DMS153 treated with DMSO at 0.1 percent for 48 hours (cell line): Measurements from ENCODE around the gene KIF3A.

ENCODE experiments used
- DNase-seq: peaks from one replicate; lab custom pipeline; 2025; ENCODE audit not compliant: unreplicated experiment; lab: John Stamatoyannopoulos, UW

KIF3A gene

GRCh38 chr5:132771503-132771998 lies 34.2 kb upstream of the KIF3A start:
- no peak for DNase-seq

- no peak for DNase-seq
These were observed 33.3 kb upstream of the KIF3A start for GRCh38 chr5:132770476-132771159.

- no peak for DNase-seq
These were observed 31.1 kb upstream of the KIF3A start for GRCh38 chr5:132768485-132768868.

- DNase-seq: no peak
These were observed 29.8 kb upstream of the KIF3A start for GRCh38 chr5:132767150-132767549.

GRCh38 chr5:132766806-132767055 lies 29.4 kb upstream of the KIF3A start:
- no peak for DNase-seq

GRCh38 chr5:132766020-132766805 lies 28.9 kb upstream of the KIF3A start:
- no peak for DNase-seq

GRCh38 chr5:132765311-132766019 lies 28.1 kb upstream of the KIF3A start:
- no peak for DNase-seq

- DNase-seq: no peak
These were observed 27.4 kb upstream of the KIF3A start for GRCh38 chr5:132764671-132765238.

GRCh38 chr5:132764051-132764450 lies 26.7 kb upstream of the KIF3A start:
- DNase-seq: no peak

GRCh38 chr5:132763181-132764036 lies 26.1 kb upstream of the KIF3A start:
- no peak for DNase-seq

GRCh38 chr5:132762246-132763000 lies 25.1 kb upstream of the KIF3A start:
- no peak for DNase-seq

- DNase-seq: no peak
These were observed 24.2 kb upstream of the KIF3A start for GRCh38 chr5:132761321-132762240.

GRCh38 chr5:132760601-132761317 lies 23.4 kb upstream of the KIF3A start:
- DNase-seq: no peak

GRCh38 chr5:132760049-132760420 lies 22.7 kb upstream of the KIF3A start:
- no peak for DNase-seq

- no peak for DNase-seq
These were observed 22.0 kb upstream of the KIF3A start for GRCh38 chr5:132759114-132760048.

GRCh38 chr5:132758451-132758850 lies 21.1 kb upstream of the KIF3A start:
- no peak for DNase-seq

- no peak for DNase-seq
These were observed 19.2 kb upstream of the KIF3A start for GRCh38 chr5:132756542-132756941.
